A549 (cell line): ENCODE results near the gene SH2D4B. TPM values are rescaled to one million over a fixed set of nuclear protein-coding genes. Genes with fewer than 3 reads are reported as not detected.

ENCODE experiments used
- ATAC-seq, 2 experiments: fragments of 200-7000 bp in 1 of 2; fragments of >200 bp in 1 of 2; cut with Nextera tagmentation in 1 of 2; cut with Tn5 transposase in 1 of 2; 3 replicates each; pipeline versions ENCODE4 v1.8.0 to v1.9.1; 2018 to 2020; ENCODE audit warnings: mild to moderate bottlenecking in 1 of 2, moderate library complexity in 1 of 2
- CTCF ChIA-PET: fragments of 300-600 bp; sonication (Branson Sonifier 250); formaldehyde crosslinking; extraction: SDS; loops from one replicate; lab custom pipeline; 2021; ENCODE audit warnings: antibody characterized with exemption, inconsistent platforms; lab: Yijun Ruan, JAX
- POLR2A ChIA-PET: fragments of 350-600 bp; formaldehyde crosslinking; extraction: SDS; loops from one replicate; lab custom pipeline; 2021; ENCODE audit warnings: antibody characterized with exemption, inconsistent platforms; lab: Yijun Ruan, JAX
- DNase-seq, 2 experiments: peaks; one replicate each; pipeline versions ENCODE4 v3.0.0 to v3.0.0-alpha.2; 2011 to 2016; ENCODE audit warnings: low read depth in 1 of 2, low spot score in 1 of 2
- FAIRE-seq: peaks from 2 replicates; lab custom pipeline; 2011; peaks lifted over from hg19 to GRCh38; lab: Jason Lieb, UNC
- H3K27ac ChIP-seq, 2 experiments: fragments of >200 bp; sonication (Bioruptor Twin); formaldehyde crosslinking; 3 replicates each; pipeline ENCODE4 v1.5.1; 2016 to 2017
- H3K4me1 ChIP-seq: fragments of >200 bp; sonication (Bioruptor Twin); formaldehyde crosslinking; 3 replicates; pipeline ENCODE4 v1.6.1; 2016
- H3K4me2 ChIP-seq: fragments of >200 bp; sonication (Bioruptor Twin); formaldehyde crosslinking; 3 replicates; pipeline ENCODE4 v1.6.1; 2016
- H3K4me3 ChIP-seq: fragments of >200 bp; sonication (Bioruptor Twin); formaldehyde crosslinking; 3 replicates; pipeline ENCODE4 v1.5.1; 2016
- H3K9me3 ChIP-seq: fragments of >200 bp; sonication (Bioruptor Twin); formaldehyde crosslinking; 3 replicates; pipeline ENCODE4 v1.6.1; 2016
- BHLHE40 ChIP-seq: IDR thresholded peaks from 2 replicates; pipeline ENCODE4 v1.6.1; 2012; ENCODE audit warnings: low read depth, low read length, inconsistent platforms
- CBX8 ChIP-seq: fragments of 200-600 bp; sonication (generic); IDR thresholded peaks from 2 replicates; pipeline ENCODE4 v1.6.1; 2016
- CHD2 ChIP-seq: fragments of 150-350 bp; IDR thresholded peaks from 2 replicates; pipeline ENCODE4 v1.6.1; 2014; ENCODE audit warnings: low read length; ENCODE audit not compliant: partially characterized antibody
- CHD4 ChIP-seq: fragments of 200-600 bp; sonication (generic); IDR thresholded peaks from 2 replicates; pipeline ENCODE4 v1.6.1; 2016; ENCODE audit warnings: antibody characterized with exemption, mild to moderate bottlenecking, borderline replicate concordance
- ESRRA ChIP-seq: fragments of 150-350 bp; IDR thresholded peaks from 2 replicates; pipeline ENCODE4 v1.6.1; 2014; ENCODE audit warnings: mild to moderate bottlenecking, low read length, borderline replicate concordance
- FOSL2 ChIP-seq, 2 experiments: fragments of 450-650 bp in 1 of 2; fragments of >200 bp in 1 of 2; sonication (Bioruptor Twin) in 1 of 2; formaldehyde crosslinking; IDR thresholded peaks; 2 replicates each; pipeline versions ENCODE4 v1.5.0 to v1.6.1; 2016 to 2020; ENCODE audit warnings: mild to moderate bottlenecking in 1 of 2, moderate library complexity in 1 of 2
- HOXB13 ChIP-seq: fragments of 250-450 bp; sonication (Bioruptor Pico); IDR thresholded peaks from 2 replicates; pipeline ENCODE4 v1.5.0; 2020; ENCODE audit warnings: low read depth, mild to moderate bottlenecking, moderate library complexity
- HOXB5 ChIP-seq: fragments of 250-450 bp; sonication (Bioruptor Pico); IDR thresholded peaks from 2 replicates; pipeline ENCODE4 v1.5.0; 2020; ENCODE audit warnings: mild to moderate bottlenecking, moderate library complexity
- MAZ ChIP-seq: fragments of 150-350 bp; IDR thresholded peaks from 2 replicates; pipeline ENCODE4 v1.6.1; 2014; ENCODE audit warnings: antibody characterized with exemption, low read depth, low read length, borderline replicate concordance
- NFE2L2 ChIP-seq: fragments of 150-350 bp; conservative IDR thresholded peaks from 2 replicates; pipeline ENCODE4 v1.6.1; 2014; ENCODE audit warnings: low read length
- NR3C1 ChIP-seq: fragments of >200 bp; sonication (Bioruptor Twin); formaldehyde crosslinking; IDR thresholded peaks from 3 replicates; pipeline ENCODE4 v1.6.1; 2017
- RAD21 ChIP-seq, 2 experiments: fragments of >200 bp in 1 of 2; sonication (Bioruptor Twin) in 1 of 2; formaldehyde crosslinking in 1 of 2; IDR thresholded peaks in 1 of 2; conservative IDR thresholded peaks in 1 of 2; 2 replicates in 1 of 2; 3 replicates in 1 of 2; pipeline ENCODE4 v1.6.1; 2012 to 2018; ENCODE audit warnings: inconsistent platforms in 1 of 2
- SMC3 ChIP-seq: fragments of >200 bp; sonication (Bioruptor Twin); formaldehyde crosslinking; IDR thresholded peaks from 3 replicates; pipeline ENCODE4 v1.6.1; 2018; ENCODE audit warnings: inconsistent platforms
- TP53 ChIP-seq: fragments of 250-450 bp; sonication (Bioruptor Pico); IDR thresholded peaks from 2 replicates; pipeline ENCODE4 v1.5.0; 2021; ENCODE audit warnings: mild to moderate bottlenecking, moderate library complexity
- ZC3H11A ChIP-seq: fragments of 450-650 bp; IDR thresholded peaks from 2 replicates; pipeline ENCODE4 v1.6.1; 2014; ENCODE audit warnings: antibody characterized with exemption, mild to moderate bottlenecking
- WGBS: methylation state at CpG from one replicate; pipeline ENCODE4 v1.1.6; 2017; ENCODE audit errors: missing lambda C conversion rate; 5-methylcytosine and 5-hydroxymethylcytosine counted together
- polyA plus RNA-seq, 4 experiments: library from polyadenylated mRNA; depleted of rRNA in 3 of 4; stranded (reverse); fragments of >200 nt; fragmentation: RNase III in 1 of 4; extraction: RNeasy Plus Mini Kit Qiagen cat#74134 plus additional on column Dnase treatment in 1 of 4; gene quantifications; 2 replicates in 3 of 4; 3 replicates in 1 of 4; pipeline ENCODE4 v1.2.3, GENCODE V29; 2011 to 2017
- TF ChIP-seq, protein P1 (sequence below): fragments of 250-450 bp; sonication (Bioruptor Pico); IDR thresholded peaks from 2 replicates; pipeline ENCODE4 v1.5.0; 2020; ENCODE audit warnings: low read depth, mild to moderate bottlenecking, moderate library complexity
- TF ChIP-seq, protein P2 (sequence below): fragments of 450-650 bp; IDR thresholded peaks from 2 replicates; pipeline ENCODE4 v1.6.1; 2014; ENCODE audit warnings: antibody characterized with exemption
- TF ChIP-seq, protein P3 (sequence below): fragments of >200 bp; sonication (Bioruptor Twin); formaldehyde crosslinking; IDR thresholded peaks from 3 replicates; pipeline ENCODE4 v1.5.1; 2016
- TF ChIP-seq, protein P4 (sequence below): IDR thresholded peaks from 2 replicates; pipeline ENCODE4 v1.6.1; 2012
- TF ChIP-seq, protein P5 (sequence below): fragments of 200-600 bp; sonication (generic); IDR thresholded peaks from 2 replicates; pipeline ENCODE4 v1.6.1; 2016; ENCODE audit warnings: antibody characterized with exemption, mild to moderate bottlenecking, moderate library complexity

Gene SH2D4B
- polyA plus RNA-seq, 2 of the 4 experiments (the other 2 are of a cell fraction), result 0.01 to 0.12 TPM

DNA sequence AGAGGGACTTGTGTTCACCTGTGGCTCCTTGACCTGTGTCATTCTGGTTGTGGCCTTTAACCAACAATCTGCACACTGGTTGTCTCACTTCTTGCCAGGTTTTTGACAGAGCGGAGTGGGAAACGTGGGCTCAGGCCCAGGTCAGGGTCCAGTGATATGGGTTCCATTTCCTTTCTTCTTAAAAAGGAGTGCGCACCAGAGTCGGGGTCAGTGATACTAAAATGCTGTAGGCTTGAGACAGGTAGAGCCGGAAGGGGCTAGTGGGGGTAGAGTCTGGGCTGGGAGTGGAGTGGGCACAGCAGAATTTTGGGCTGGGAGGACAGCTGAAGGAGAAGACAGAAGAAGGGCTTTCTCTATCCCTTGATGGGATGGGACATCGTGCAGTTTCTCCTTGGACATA lies 61.2 kb downstream of the SH2D4B start:
- CTCF ChIA-PET, result interaction anchor here (0.6 to 2.0 kb wide), 4 partner anchors 11 to 154 kb away, joined by 3 to 5 read pairs (median 3); no protein-coding TSS in a partner anchor
- Histone ChIP-seq H3K9me3 (no peaks in the 10 kb centered on the region), H3K4me2 (no peak overlapping the region), H3K4me3 (no peak overlapping the region), H3K27ac (no peak overlapping the region), H3K4me1 (no peaks in the 10 kb centered on the region)
- ATAC-seq, result no peak
- 81% methylated on average over 6 of the region's 6 CpGs for WGBS
- FAIRE-seq, result no peak
- TF ChIP-seq MAZ, result no peak
- no peak for TF ChIP-seq HOXB13 (CRISPR knock-in tag)
- TF ChIP-seq ESRRA, result no peak
- TF ChIP-seq NFE2L2, result no peak
- TF ChIP-seq RAD21 (conservative IDR thresholded peaks at IDR 0.05 in 1 of 2, IDR thresholded peaks at IDR 0.05 in 1 of 2), result no peak
- no peak for TF ChIP-seq NR3C1
- TF ChIP-seq SMC3, result no peak
- TF ChIP-seq CBX8, result no peak
- TF ChIP-seq FOSL2 (IDR thresholded peaks at IDR 0.05), result no peak
- no peak for TF ChIP-seq FOSL2 (CRISPR knock-in tag; IDR thresholded peaks at IDR 0.05)
- TF ChIP-seq HOXB5 (CRISPR knock-in tag), result no peak
- TF ChIP-seq, protein P1, sequence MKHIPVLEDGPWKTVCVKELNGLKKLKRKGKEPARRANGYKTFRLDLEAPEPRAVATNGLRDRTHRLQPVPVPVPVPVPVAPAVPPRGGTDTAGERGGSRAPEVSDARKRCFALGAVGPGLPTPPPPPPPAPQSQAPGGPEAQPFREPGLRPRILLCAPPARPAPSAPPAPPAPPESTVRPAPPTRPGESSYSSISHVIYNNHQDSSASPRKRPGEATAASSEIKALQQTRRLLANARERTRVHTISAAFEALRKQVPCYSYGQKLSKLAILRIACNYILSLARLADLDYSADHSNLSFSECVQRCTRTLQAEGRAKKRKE, result no peak
- TF ChIP-seq ZC3H11A, result no peak
- TF ChIP-seq BHLHE40, result no peak
- TF ChIP-seq CHD2, result no peak
- TF ChIP-seq, protein P2, sequence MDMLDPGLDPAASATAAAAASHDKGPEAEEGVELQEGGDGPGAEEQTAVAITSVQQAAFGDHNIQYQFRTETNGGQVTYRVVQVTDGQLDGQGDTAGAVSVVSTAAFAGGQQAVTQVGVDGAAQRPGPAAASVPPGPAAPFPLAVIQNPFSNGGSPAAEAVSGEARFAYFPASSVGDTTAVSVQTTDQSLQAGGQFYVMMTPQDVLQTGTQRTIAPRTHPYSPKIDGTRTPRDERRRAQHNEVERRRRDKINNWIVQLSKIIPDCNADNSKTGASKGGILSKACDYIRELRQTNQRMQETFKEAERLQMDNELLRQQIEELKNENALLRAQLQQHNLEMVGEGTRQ, result no peak
- TF ChIP-seq, all 56 proteins: peak for 0
- POLR2A ChIA-PET, result no interaction called here
- no peak for DNase-seq

DNA sequence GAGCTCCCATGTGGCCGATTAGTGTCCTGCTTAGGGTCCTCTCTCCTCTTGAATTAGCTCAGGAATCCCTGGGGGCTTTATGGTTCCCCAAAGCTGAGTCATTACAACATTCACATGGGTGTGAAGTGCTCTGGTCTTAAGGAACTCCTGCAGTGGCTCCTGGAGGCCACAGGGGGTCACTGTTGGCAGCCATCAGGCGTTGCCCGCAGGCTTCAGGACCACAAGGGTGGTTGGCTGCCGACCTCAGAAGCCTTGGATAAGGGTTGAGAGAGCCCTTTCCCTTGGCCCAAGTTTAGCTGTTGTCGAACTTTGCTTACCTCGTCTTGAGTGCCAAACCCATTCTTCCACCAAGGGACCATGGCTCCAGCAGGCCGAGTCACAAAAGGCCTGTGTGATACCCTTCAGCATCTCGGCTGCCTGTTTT lies 61.7 kb downstream of the SH2D4B start:
- no peak for FAIRE-seq
- no peak overlapping the region for H3K4me3 ChIP-seq
- POLR2A ChIA-PET, result no interaction called here
- CTCF ChIA-PET, result interaction anchor here (0.6 to 2.0 kb wide), 5 partner anchors 11 to 419 kb away, joined by 3 to 5 read pairs (median 3); no protein-coding TSS in a partner anchor
- TF ChIP-seq CHD4, result no peak
- peak; percentile 23 to 49; a peak in 2 of 5 replicates for TF ChIP-seq RAD21 (conservative IDR thresholded peaks at IDR 0.05 in 1 of 2, IDR thresholded peaks at IDR 0.05 in 1 of 2)
- TF ChIP-seq, protein P3, sequence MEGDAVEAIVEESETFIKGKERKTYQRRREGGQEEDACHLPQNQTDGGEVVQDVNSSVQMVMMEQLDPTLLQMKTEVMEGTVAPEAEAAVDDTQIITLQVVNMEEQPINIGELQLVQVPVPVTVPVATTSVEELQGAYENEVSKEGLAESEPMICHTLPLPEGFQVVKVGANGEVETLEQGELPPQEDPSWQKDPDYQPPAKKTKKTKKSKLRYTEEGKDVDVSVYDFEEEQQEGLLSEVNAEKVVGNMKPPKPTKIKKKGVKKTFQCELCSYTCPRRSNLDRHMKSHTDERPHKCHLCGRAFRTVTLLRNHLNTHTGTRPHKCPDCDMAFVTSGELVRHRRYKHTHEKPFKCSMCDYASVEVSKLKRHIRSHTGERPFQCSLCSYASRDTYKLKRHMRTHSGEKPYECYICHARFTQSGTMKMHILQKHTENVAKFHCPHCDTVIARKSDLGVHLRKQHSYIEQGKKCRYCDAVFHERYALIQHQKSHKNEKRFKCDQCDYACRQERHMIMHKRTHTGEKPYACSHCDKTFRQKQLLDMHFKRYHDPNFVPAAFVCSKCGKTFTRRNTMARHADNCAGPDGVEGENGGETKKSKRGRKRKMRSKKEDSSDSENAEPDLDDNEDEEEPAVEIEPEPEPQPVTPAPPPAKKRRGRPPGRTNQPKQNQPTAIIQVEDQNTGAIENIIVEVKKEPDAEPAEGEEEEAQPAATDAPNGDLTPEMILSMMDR, result peak; percentile 33; the same call in 2 of the 3 replicates
- DNase-seq, result peak; percentile 49 to 67
- 50% methylated on average over 8 of the region's 8 CpGs for WGBS
- peak; percentile 51 to 87; a peak in 4 of 6 replicates for ATAC-seq
- no peaks in the 10 kb centered on the region for H3K4me1 ChIP-seq
- no peak overlapping the region for H3K4me2 ChIP-seq
- no peaks in the 10 kb centered on the region for H3K9me3 ChIP-seq
- H3K27ac ChIP-seq, result no peak overlapping the region

DNA sequence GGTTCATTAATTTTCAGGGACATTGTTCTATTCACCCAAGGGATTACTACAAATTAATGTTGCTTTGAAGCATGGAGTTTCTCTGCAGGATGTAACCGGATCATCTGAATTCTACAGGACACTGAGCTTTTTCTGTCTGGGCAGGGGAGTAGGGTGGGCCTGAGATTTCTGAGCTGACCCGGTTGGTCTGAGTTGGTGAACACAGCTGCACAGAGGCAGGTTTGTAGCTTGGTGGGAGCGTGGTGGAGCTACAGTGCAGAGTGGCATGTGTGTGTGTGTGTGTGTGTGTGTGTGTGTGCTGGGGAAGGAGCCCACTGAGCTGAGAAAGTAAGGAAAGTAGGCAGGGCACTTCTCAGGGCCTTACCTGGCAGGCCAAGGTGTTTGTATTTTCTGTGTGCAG lies 62.6 kb downstream of the SH2D4B start:
- FAIRE-seq, result no peak

More for the DNA sequence above, 62.6 kb downstream of the SH2D4B start:
- ChIA-PET POLR2A (no interaction called here), CTCF (interaction anchor here (0.7 to 2.0 kb wide), 4 partner anchors 12 to 418 kb away, joined by 3 to 5 read pairs (median 3); no protein-coding TSS in a partner anchor)
- Histone ChIP-seq H3K4me1 (no peaks in the 10 kb centered on the region), H3K4me2 (no peak overlapping the region), H3K4me3 (no peak overlapping the region)
- no peak for ATAC-seq
- TF ChIP-seq, protein P4, sequence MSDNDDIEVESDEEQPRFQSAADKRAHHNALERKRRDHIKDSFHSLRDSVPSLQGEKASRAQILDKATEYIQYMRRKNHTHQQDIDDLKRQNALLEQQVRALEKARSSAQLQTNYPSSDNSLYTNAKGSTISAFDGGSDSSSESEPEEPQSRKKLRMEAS, result no peak
- TF ChIP-seq MAZ (no peak), TP53 (no peak)
- TF ChIP-seq, protein P5, sequence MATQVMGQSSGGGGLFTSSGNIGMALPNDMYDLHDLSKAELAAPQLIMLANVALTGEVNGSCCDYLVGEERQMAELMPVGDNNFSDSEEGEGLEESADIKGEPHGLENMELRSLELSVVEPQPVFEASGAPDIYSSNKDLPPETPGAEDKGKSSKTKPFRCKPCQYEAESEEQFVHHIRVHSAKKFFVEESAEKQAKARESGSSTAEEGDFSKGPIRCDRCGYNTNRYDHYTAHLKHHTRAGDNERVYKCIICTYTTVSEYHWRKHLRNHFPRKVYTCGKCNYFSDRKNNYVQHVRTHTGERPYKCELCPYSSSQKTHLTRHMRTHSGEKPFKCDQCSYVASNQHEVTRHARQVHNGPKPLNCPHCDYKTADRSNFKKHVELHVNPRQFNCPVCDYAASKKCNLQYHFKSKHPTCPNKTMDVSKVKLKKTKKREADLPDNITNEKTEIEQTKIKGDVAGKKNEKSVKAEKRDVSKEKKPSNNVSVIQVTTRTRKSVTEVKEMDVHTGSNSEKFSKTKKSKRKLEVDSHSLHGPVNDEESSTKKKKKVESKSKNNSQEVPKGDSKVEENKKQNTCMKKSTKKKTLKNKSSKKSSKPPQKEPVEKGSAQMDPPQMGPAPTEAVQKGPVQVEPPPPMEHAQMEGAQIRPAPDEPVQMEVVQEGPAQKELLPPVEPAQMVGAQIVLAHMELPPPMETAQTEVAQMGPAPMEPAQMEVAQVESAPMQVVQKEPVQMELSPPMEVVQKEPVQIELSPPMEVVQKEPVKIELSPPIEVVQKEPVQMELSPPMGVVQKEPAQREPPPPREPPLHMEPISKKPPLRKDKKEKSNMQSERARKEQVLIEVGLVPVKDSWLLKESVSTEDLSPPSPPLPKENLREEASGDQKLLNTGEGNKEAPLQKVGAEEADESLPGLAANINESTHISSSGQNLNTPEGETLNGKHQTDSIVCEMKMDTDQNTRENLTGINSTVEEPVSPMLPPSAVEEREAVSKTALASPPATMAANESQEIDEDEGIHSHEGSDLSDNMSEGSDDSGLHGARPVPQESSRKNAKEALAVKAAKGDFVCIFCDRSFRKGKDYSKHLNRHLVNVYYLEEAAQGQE, result no peak
- TF ChIP-seq, all 56 proteins: peak for 0
- Histone ChIP-seq H3K9me3 (no peaks in the 10 kb centered on the region), H3K27ac (no peak overlapping the region)
- 69% methylated on average over 3 of the region's 3 CpGs for WGBS
- DNase-seq, result no peak
